HFFc6 (cell line): Measurements from ENCODE around the gene CAPRIN1. TPM values are rescaled to one million over a fixed set of nuclear protein-coding genes. Genes with fewer than 3 reads are reported as not detected.
"Not testable (repeated sequence)": the region's sequence is repeated elsewhere in the genome, so short reads cannot be mapped to it uniquely, and the experiment has no call there.

Experiments used
- DNase-seq: peaks from one replicate; pipeline ENCODE4 v3.0.0-alpha.2; 2018
- H3K27ac Mint-ChIP-seq: 2 replicates; pipeline ENCODE4 v1.8.0; 2020; ENCODE audit warnings: mild to moderate bottlenecking, mixed read lengths
- H3K27me3 Mint-ChIP-seq: 2 replicates; pipeline ENCODE4 v1.8.0; 2021; ENCODE audit warnings: mild to moderate bottlenecking, moderate library complexity, mixed read lengths; ENCODE audit not compliant: insufficient read depth
- H3K36me3 Mint-ChIP-seq: 2 replicates; pipeline ENCODE4 v1.8.0; 2021; ENCODE audit warnings: low read depth, mixed read lengths
- H3K4me1 Mint-ChIP-seq: 2 replicates; pipeline ENCODE4 v1.8.0; 2020; ENCODE audit warnings: low read depth, mixed read lengths
- H3K4me3 Mint-ChIP-seq: 2 replicates; pipeline ENCODE4 v1.8.0; 2020; ENCODE audit warnings: mild to moderate bottlenecking, moderate library complexity, mixed read lengths
- H3K9me3 Mint-ChIP-seq: 2 replicates; pipeline ENCODE4 v1.8.0; 2020; ENCODE audit warnings: mild to moderate bottlenecking, mixed read lengths
- total RNA-seq, 6 experiments: library from RNA; stranded (reverse); fragmentation: NEBNext Ultra II Directional; extraction: Animal tissue kit (Norgen Biotek cat#: 25700); gene quantifications; 2 replicates in 1 of 6; 3 replicates in 5 of 6; pipeline ENCODE4 v1.2.3, GENCODE V29; 2021
- TF ChIP-seq, protein P1 (sequence below): fragments of 200-600 bp; sonication (generic); IDR thresholded peaks from 2 replicates; pipeline ENCODE4 v1.5.0; 2021; ENCODE audit warnings: antibody characterized with exemption, mild to moderate bottlenecking

CAPRIN1 gene
- total RNA-seq, 6 experiments from 2014 or later: 275 to 313 (median 300) TPM

DNA sequence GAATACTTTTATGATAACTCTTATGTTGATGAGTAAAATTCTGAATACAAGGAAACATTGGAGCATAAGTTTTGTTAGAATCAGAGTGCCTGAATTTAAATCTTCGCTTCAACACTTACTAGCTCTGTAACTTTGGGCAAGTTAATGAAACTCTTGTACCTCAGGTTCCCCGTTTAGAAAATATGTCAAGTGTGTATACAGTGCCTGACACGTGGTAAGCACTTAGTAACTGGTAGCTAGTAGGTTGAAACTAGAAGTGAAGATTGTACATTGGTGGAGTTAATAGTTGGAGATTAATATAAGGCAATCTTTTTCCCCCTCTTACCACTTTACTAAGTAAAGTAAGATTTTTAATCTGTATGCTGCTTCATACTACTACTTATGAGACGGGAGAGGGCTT lies 29.1 kb downstream of the CAPRIN1 start:
- H3K4me1 Mint-ChIP-seq: peaks cover 40% of the 10 kb centered on the region
- no peaks in the 10 kb centered on the region for H3K27me3 Mint-ChIP-seq
- no peak for DNase-seq
- H3K4me3 Mint-ChIP-seq: no peak overlapping the region
- no peak overlapping the region for H3K27ac Mint-ChIP-seq
- TF ChIP-seq, protein P1, sequence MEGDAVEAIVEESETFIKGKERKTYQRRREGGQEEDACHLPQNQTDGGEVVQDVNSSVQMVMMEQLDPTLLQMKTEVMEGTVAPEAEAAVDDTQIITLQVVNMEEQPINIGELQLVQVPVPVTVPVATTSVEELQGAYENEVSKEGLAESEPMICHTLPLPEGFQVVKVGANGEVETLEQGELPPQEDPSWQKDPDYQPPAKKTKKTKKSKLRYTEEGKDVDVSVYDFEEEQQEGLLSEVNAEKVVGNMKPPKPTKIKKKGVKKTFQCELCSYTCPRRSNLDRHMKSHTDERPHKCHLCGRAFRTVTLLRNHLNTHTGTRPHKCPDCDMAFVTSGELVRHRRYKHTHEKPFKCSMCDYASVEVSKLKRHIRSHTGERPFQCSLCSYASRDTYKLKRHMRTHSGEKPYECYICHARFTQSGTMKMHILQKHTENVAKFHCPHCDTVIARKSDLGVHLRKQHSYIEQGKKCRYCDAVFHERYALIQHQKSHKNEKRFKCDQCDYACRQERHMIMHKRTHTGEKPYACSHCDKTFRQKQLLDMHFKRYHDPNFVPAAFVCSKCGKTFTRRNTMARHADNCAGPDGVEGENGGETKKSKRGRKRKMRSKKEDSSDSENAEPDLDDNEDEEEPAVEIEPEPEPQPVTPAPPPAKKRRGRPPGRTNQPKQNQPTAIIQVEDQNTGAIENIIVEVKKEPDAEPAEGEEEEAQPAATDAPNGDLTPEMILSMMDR: no peak
- no peaks in the 10 kb centered on the region for H3K9me3 Mint-ChIP-seq
- peaks cover 52% of the 10 kb centered on the region for H3K36me3 Mint-ChIP-seq

DNA sequence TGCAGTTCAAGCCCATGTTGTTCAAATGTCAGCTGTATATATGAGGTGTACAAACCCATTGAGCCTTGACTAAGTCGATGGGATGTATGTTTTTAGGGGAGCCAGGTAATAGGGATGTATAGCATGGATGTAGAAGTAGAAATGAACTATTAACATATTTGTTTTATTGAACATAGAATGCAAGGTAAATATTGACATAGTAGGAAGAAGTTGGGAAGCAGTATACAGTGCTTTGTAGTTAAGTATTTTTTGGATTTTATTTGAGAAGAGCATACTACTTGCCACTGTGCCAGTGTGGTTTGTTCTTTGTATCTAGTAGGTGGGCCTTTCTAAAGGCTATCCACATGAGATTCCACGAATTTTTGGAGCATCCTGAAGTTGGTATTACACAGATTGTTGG lies 33.1 kb downstream of the CAPRIN1 start:
- Mint-ChIP-seq H3K4me1 (peaks cover 22% of the 10 kb centered on the region; the same call in 1 of the 2 replicates), H3K27me3 (no peaks in the 10 kb centered on the region)

DNA sequence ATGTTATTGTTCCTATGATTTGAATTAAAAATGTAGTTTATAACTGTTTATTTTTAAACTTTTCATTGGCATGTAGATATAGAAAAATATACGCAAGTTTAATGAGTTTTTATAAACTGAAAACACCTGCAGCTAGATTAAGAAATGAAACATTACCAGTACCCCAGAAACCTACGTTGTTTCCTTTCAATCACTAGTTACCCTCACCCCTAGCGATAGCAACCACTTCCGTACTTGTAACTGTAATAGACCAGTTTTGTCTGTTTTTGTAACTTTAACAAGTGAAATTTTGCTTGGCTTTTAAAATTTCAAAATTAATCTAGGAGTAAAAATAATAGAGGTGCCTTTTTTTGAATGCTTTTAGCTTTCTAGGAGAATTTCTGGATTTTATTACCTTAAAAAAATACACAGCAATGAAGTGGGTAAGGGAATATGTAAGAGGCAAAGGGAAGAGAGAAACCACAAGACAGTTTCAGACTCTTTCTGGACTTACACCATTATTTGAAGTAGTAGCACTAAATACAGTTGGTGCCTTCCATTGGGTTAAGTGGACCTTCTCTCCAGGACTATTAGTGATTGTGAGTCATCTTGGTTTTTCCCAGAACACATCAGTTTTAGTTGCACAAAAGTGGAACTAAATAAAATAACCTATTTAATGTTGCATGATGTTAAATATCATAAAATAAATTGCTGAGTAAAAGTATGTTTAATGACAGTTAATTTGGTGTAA lies 35.2 kb downstream of the CAPRIN1 start:
- Mint-ChIP-seq H3K27me3 (no peaks in the 10 kb centered on the region), H3K4me3 (no peak overlapping the region), H3K27ac (no peak overlapping the region), H3K4me1 (peaks cover 22% of the 10 kb centered on the region; the same call in 1 of the 2 replicates), H3K9me3 (no peaks in the 10 kb centered on the region), H3K36me3 (peaks cover 62% of the 10 kb centered on the region)
- DNase-seq: peak; percentile 11
- TF ChIP-seq, protein P1: no peak

More for the DNA sequence above, 33.1 kb downstream of the CAPRIN1 start:
- Mint-ChIP-seq H3K4me3 (no peak overlapping the region), H3K36me3 (peaks cover 57% of the 10 kb centered on the region), H3K27ac (peak overlapping the region; percentile 18; the same call in 1 of the 2 replicates), H3K9me3 (no peaks in the 10 kb centered on the region)
- no peak for DNase-seq
- TF ChIP-seq, protein P1: no peak

DNA sequence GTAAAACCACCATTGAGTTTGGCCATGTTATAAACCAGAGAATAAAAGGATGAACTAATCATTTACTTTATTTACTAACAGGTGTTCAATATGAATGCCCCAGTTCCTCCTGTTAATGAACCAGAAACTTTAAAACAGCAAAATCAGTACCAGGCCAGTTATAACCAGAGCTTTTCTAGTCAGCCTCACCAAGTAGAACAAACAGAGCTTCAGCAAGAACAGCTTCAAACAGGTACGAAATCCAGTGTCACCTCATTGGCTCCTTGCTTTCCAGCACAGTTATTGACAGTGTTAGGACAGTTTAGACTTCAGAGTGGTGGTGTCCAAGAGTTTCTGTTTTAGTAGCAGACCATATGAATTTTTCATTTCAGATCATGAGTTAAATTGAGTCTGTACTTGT lies 40.3 kb downstream of the CAPRIN1 start:
- peaks cover 51% of the 10 kb centered on the region for H3K36me3 Mint-ChIP-seq

DNA sequence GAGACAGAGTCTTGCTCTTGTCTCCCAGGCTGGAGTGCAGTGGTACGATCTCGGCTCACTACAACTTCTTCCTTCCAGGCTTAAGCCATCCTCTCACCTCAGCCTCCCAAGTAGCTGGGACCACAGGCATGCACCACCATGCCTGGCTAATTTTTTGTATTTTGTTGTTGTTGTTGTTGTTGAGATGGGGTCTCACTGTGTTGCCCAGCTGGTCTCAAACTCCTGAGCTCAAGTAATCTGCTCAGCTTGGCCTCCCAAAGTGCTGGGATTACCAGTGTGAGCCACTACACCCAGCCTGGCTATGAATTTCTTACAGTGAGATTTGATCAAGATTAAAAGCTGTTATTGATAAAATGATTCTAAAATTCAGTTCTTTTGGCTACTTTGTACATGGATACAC lies 43.4 kb downstream of the CAPRIN1 start:
- H3K9me3 Mint-ChIP-seq, H3K27me3 Mint-ChIP-seq, DNase-seq, H3K4me3 Mint-ChIP-seq, H3K27ac Mint-ChIP-seq, H3K4me1 Mint-ChIP-seq: not testable (repeated sequence)
- peaks cover 52% of the 10 kb centered on the region for H3K36me3 Mint-ChIP-seq

More for the DNA sequence above, 40.3 kb downstream of the CAPRIN1 start:
- TF ChIP-seq, protein P1: no peak
- Mint-ChIP-seq H3K4me1 (no peaks in the 10 kb centered on the region; the same call in 1 of the 2 replicates), H3K9me3 (no peaks in the 10 kb centered on the region), H3K27ac (no peak overlapping the region), H3K27me3 (no peaks in the 10 kb centered on the region; the same call in none of the 2 replicates), H3K4me3 (no peak overlapping the region)
- no peak for DNase-seq

DNA sequence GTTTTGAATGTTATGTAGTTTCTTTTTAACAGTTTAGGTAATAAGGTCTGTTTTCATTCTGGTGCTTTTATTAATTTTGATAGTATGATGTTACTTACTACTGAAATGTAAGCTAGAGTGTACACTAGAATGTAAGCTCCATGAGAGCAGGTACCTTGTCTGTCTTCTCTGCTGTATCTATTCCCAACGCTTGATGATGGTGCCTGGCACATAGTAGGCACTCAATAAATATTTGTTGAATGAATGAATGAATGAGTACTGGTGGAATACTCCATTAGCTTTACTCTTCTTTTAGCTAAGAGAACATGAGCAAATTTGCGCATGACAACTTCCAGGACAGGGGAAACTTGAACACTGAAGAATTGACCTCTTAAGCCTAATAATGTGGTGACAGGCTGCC lies 47.3 kb downstream of the CAPRIN1 start:
- Mint-ChIP-seq H3K27me3 (no peaks in the 10 kb centered on the region; the same call in 1 of the 2 replicates), H3K4me3 (no peak overlapping the region), H3K4me1 (peaks cover 8% of the 10 kb centered on the region), H3K27ac (no peak overlapping the region), H3K9me3 (no peaks in the 10 kb centered on the region), H3K36me3 (peaks cover 42% of the 10 kb centered on the region)
- TF ChIP-seq, protein P1: no peak
- DNase-seq: no peak
